AG04449 (cell line): ENCODE measurements around the gene SIT1.

Experiments
- CTCF ChIA-PET: fragments of 350-600 bp; formaldehyde crosslinking; extraction: SDS; loops from one replicate; lab custom pipeline; 2021; ENCODE audit warnings: antibody characterized with exemption; lab: Yijun Ruan, JAX
- POLR2A ChIA-PET: fragments of 400-600, 350-600 bp; formaldehyde crosslinking; extraction: SDS; loops from one replicate; lab custom pipeline; 2020; ENCODE audit warnings: antibody characterized with exemption, inconsistent platforms; lab: Yijun Ruan, JAX
- DNase-seq: peaks from one replicate; pipeline ENCODE4 v3.0.0-alpha.2; 2010; ENCODE audit warnings: low read depth, low spot score
- H3K4me3 ChIP-seq: 2 replicates; pipeline ENCODE4 v1.5.1; 2011; ENCODE audit warnings: low read depth, mild to moderate bottlenecking, control low read depth, low read length
- TF ChIP-seq, protein P1 (sequence below): IDR thresholded peaks from one replicate; pipeline ENCODE4 v1.5.1; 2011; ENCODE audit warnings: mild to moderate bottlenecking, moderate library complexity, low read length, control low read depth, inconsistent platforms; ENCODE audit not compliant: insufficient read depth; ENCODE audit errors: missing control alignments

The SIT1 gene

DNA sequence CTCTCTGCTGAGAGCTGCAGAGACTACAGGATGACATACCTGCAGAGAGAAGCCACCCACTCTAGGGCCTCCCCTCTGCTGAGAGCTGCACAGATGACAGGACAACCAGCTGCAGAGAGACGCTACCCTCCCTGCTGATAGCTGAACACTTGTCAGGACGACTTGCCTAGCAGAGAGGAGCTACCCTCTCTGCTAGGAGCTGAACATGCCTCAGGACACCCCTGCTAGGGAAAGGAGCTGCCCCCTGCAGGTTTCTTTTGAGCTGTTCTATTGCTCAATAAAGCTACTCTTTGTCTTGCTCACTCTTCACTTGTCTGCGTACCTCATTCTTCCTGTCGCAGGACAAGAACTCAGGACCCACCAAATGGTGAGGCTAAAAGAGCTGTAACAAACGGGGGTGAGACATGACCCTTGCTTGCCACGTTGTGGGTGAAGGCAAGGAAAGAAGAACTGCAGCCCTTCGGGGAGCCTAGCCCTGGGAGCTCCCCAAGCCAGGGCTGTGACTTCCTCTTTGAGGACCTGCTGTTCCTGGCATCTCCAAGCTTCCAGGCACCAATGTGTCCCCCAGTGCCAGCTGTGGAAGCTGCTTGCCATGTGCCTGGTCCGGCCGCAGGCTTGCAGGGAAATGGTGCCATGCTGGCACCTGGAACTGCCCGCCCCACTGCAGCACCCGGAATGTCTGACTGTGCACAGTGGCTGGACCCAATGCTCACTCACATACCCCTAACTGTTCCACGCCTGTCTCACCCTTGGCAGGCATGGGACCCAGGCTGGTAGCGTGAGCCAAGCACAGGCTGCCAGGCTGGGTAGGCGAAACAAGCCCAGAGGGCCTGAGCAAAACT lies 50.7 kb downstream of the SIT1 start:
- ChIA-PET CTCF (interaction anchor here (0.6 to 1.4 kb wide), 10 partner anchors 11 to 129 kb away, joined by 3 to 6 read pairs (median 3); partner anchors contain the start of genes CCDC107, RMRP and RUSC2), POLR2A (no interaction called here)
- TF ChIP-seq, protein P1, sequence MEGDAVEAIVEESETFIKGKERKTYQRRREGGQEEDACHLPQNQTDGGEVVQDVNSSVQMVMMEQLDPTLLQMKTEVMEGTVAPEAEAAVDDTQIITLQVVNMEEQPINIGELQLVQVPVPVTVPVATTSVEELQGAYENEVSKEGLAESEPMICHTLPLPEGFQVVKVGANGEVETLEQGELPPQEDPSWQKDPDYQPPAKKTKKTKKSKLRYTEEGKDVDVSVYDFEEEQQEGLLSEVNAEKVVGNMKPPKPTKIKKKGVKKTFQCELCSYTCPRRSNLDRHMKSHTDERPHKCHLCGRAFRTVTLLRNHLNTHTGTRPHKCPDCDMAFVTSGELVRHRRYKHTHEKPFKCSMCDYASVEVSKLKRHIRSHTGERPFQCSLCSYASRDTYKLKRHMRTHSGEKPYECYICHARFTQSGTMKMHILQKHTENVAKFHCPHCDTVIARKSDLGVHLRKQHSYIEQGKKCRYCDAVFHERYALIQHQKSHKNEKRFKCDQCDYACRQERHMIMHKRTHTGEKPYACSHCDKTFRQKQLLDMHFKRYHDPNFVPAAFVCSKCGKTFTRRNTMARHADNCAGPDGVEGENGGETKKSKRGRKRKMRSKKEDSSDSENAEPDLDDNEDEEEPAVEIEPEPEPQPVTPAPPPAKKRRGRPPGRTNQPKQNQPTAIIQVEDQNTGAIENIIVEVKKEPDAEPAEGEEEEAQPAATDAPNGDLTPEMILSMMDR, result no peak
- no peak overlapping the region for H3K4me3 ChIP-seq
- DNase-seq, result no peak
